Measurements from ENCODE around the gene IP6K3.
A peak's percentile ranks its signal among the peaks of the same experiment; 100 is the strongest.

IP6K3 gene

DNA sequence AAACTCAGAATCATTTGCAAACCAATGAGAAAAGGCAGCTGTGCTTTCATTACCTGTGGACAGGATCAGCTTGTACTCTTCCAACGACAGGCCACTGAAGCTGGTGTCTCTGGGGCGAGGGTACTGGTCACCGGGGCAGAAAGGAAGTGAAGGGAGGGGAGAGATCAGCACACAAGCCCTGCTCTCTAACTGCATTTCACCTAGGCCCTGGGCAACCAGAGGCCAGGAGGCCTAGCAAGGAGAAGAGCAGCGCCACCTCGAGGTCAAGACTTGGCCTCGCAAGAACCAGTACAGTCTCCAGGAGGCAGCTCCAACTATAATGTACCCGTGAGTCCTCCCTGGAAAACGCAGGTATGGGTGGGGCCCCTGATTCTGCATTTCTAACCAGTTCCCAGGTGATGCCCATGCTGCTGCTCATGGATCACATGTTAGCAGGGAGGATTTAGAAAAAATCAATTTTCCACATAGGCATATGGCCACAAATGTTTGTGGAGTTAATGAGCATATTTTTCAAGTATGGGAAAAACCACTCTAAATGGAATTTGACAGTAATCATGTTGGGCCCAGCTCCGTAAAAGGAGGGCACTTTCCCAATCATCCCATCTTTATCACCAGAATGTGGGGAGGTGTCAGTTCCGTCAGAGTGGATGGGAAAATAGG lies 46.2 kb downstream of the IP6K3 start:
- peak; percentile 36 for DNase-seq

DNA sequence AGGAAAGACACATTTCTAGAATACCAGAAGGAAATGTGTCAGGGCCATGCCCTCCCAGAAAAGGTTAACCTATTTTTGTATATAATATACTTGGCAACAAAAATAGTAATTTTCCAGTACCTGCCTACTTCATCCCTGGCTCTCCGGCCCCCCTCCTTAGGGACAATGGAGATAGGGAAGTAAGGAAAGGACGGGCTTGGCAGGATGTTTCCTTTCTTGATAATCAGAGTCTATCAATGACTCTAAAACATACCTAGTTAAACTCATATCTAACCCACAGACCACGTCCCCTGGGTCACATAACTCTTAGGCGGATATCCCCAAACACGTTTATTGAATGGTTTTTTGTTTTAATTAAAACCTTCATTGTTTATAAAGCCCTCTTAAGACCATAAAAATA lies 47.0 kb downstream of the IP6K3 start:
- no peak for DNase-seq

DNA sequence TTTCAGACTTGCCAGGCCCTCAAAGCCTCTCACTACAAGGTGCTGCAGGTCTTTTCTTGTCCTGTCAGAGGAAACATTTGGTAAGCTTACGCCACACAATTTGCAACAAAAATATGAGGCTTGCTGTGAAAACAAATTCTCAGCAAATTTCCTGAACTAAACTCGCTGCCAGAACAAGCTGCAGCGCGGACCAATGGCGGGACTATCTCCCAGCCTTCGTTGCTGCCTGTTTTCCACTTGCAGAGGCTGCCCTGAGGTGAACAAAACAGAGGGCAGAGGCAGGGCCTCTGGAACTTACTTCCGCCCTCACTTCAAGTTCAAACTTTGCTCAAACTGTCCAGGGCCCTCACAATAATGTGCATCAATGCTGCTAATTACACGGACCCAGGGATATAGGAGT lies 47.6 kb downstream of the IP6K3 start:
- DNase-seq, result no peak

DNA sequence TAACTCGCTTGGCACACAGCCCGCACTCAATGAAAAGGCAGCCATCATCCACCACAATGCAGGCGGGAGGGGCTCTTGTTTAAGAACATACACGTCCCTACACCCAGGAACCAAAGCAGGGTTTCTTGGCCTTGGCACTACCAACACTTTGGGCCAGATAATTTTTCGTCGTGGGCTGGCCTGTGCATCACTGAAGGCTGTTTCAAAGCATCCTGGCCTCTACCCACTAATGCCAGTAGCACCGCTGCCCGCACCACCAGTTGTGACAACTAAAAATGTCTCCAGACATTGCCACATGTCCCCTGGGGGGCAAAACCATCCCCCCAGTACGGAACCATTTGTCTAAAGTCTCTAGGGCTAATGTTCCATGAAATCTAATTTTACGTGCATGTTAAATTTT lies 48.2 kb downstream of the IP6K3 start:
- DNase-seq, result no peak

DNA sequence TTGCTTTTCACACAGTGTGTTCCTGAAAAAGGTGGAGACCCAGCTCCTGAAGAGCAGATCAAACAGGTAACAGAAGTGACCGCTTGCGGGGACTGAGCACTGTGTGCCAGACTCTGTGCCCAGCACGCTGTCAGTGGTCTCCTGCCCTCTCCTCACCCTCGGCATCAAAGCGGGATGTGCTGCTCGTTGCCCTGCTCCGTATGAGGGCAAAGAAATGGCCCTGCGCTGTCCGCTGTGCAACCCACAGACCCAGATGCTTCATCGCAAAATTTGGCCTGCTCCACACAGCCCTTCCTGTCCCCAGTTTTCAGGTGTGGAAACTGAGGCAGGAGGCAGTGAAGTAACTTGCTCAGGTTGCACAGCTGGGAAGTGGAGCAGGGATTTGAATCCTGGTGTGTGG lies 48.9 kb downstream of the IP6K3 start:
- DNase-seq, result no peak

DNA sequence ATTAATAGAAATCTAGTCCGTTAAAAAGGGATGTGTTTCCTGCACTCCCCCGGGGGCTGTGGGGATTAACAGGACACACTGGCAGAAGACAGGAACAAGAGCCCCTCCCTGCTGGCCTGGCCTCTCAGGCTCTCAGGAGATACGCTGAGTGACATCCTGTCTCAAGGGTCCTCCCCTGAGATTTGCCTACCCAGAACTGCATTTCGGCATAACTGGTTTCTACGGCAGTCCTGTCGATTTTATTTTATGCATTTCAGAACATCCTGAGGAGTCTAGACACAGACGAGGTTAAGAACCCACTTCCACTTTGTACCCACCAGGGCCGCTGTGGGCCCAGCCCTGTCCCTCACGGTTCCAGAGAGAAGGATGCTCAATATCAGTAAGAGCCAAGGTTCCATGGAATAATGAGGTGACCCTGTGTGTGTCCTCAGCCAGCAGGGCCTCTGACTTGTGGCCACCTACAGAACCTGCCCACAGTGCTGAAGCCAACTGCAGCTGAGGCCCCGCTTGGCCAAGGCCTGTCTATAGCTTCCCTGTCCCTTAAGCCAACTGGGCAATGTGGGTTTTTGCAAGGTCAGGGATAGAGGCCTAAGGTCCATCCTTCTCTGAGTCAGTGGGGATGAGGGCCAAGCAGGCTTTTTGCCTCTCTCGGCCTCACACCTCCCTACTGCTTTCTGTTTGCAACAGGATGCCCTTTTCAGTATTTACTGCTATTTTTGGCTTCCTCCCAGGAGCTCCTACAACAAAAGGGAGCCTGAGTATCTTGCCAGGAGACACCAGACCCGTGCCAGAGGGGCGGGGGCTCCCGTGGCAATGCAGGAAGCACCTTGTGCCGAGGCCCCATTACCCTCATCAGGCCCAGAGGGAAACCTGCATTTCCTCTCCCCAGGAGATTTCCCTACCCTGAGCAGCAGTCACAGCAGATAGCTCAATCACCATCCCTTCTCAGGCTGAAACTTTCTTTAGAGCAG lies 49.9 kb downstream of the IP6K3 start:
- DNase-seq, result peak; percentile 61

DNA sequence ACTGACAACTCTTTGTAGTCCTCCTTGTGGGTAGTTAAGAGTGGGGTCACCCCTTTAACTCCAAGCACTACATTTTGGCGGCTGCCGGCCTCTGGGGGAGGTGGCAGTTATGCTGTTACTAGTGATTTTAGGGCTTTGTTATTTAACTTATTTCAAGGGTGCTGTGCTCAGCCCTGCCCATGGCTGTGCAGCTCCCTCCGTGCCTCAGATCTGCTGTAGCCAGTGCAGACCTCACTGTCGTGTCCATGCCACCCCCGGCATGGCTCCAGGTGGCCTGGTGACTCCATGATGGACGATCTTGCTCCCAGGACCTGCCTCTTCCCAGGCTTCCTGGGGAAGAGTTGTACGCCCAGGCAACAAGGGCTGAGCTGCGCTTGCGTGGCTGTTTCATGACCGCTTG lies 50.6 kb downstream of the IP6K3 start:
- DNase-seq, result no peak

DNA sequence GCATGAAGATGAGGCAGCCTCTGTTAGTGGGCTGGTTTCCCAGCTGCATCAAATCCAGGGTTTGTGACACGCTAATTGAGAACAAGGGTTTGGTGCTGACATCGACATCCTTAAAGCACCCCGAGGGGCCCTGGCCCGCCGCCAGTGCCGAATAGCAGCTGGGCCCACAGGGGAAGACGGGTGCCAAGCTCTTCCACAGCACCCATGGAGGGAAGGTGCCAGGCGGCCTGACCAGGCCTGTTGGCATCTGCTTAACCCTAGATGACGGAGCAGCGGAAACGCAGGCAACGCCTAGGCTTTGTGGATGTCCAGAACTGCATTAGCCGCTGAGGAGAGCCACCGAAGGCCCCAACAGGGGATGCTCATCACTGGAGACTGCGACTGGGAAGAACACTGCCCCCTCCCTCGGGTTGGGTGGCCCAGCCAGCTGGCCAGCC lies 51.2 kb downstream of the IP6K3 start:
- no peak for DNase-seq

DNA sequence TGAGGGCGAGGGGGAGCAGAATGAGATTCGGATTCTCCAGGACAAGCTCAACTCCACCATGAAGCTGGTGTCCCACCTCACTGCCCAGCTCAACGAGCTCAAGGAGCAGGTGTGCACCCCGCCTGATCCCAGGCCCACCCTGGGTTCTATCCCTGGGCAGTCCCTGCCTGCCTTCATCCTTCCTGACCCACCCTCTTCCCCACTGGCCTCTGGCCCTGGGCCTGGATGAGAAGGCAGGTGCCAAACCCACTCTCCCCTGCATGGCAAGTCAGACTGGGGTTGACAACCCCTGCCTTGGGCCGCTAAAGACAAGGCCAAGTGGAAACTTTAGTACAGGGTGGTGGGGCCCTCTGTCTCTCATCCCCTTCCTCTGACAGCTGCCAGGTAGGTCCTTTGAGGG lies 51.7 kb downstream of the IP6K3 start:
- no peak for DNase-seq

DNA sequence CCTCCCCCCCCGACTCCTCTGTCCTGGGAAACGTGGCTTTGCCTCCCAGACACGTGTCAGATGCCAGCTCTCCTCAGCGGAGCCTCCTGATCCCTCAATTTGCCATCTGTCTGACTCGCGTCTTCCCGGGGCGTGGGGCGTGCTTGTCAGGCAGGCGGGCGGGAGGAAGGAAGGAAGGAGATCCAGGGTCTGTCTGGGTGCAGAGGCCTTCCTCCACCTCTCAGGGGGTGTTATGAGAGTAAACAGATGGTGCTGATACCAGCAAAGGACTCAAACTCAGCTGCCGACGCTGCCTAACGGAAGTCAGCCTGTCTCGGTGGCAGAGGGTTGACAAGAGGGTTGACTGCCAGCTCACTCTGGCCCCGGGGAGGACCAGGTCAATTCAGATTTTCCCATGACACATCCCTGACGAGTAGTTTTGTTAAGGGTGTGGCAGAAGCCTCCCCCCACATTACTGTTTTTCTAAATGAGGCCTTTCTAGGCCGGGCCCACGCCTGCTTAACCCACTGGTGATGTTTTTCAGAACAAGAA lies 52.2 kb downstream of the IP6K3 start:
- no peak for DNase-seq

DNA sequence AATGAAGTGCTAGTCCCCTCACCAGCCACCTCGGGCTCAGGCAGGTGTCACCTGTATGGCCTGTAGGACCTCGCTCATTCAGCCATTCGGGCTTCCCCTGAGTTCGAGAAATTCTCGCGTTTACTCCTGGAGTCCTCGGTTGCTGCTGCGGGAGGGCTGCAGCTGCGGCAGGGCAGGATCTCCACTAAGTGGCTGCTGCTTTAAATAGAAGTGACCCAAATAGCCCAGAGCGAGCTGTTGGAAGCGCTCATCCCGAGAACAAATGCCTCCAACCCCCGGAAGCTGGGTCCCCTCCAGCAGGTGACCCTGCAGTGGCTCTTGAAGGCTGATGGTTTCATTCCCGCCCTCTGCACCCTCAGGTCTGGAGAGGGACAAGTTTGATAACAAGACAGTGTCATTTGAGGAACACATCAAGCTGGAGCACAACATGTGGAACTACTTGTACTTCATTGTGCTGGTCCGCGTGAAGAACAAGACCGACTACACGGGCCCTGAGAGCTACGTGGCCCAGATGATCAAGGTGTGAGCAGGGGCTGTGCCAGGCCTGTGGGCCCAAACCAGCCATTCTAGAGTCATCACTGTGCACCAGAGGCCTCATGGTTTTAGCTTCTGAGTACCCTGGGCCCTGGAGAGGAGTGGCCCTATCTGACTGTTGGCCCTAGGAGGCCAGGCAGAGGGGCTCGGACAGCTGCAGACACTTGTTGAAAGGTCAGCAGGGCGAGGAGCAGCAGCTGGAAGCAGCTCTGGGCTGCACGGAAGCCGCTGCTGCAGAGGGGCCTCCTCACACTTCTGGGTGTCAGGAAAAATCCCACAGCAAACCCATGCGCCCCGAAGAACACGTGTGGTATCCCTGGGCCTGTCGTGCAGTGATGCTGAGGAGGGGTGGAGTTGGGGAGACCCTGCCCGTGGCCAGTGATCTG lies 53.3 kb downstream of the IP6K3 start:
- DNase-seq, result no peak

DNA sequence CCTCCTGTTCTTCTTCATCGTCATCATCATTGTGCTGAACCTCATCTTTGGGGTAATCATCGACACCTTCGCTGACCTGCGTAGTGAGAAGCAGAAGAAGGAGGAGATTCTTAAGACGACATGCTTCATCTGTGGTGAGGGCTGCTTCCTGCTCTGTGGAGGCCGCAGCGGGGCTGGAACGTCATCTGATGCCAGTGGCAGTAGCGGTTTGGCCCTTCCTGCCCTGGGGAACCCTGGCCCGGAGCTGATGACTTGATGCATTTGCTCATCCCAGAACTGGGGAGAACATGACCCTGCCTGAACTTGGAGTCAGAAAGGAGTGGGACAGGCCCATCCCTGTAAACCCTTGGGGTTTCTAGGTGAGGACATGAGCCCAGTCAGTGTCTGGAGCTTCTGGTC lies 53.9 kb downstream of the IP6K3 start:
- DNase-seq, result no peak

DNA sequence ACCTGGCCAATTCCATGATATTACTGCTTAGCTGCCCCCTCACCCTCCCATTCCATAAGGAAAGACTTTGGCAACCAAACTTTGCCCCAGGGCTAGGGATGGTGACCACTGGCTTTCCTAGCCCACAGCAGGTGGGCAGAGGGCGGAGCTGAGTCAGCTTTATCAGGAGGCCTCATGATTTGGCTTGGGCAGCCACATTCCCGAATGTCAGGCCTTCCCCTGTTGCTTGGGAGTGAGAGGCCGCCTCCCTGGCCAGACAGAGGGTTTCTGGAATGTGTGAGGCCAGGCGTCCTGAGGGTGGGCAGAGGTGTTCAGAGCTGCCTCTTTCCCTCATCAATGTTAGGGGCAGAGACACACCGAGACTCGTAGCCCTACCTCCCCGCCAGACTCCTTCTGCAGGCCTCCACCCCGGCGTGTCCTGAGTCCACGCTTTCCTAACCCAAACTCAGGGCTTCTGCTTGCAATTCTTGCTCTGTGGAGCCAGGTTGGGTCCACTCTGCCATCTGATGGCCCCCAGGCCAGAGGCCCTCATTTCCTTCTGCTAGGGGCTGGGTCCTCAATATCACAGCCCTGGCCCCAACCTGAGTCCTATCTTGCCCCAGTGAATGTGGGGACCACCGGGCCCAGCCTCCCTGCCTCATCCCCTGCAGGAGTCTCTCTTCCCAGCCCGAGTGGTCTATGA lies 54.5 kb downstream of the IP6K3 start:
- no peak for DNase-seq

DNA sequence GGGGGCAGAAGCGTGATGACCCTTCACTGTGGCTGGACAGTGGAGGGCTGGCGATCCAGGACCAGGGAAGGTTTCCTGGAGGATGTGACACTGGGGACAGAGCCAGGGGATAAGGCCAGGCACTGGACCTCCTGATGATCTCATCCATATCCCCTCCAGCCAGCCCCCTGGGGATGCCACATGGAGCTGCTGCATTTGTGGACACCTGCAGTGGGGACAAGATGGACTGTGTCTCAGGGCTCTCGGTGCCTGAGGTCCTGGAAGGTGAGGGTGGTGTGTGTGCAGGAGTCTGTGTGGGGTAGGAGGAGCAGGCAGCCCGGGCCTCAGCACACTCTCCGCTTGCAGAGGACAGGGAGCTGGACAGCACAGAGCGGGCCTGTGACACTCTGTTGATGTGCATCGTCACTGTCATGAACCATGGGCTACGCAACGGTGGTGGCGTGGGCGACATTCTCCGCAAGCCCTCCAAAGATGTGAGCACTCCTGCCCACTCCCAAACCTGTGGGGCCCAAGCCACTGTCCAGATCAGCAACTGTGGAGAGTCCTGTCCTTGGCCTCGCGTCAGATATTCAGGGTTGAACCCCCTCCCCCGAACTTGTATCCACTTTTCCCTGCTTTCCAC lies 55.1 kb downstream of the IP6K3 start:
- DNase-seq, result no peak

DNA sequence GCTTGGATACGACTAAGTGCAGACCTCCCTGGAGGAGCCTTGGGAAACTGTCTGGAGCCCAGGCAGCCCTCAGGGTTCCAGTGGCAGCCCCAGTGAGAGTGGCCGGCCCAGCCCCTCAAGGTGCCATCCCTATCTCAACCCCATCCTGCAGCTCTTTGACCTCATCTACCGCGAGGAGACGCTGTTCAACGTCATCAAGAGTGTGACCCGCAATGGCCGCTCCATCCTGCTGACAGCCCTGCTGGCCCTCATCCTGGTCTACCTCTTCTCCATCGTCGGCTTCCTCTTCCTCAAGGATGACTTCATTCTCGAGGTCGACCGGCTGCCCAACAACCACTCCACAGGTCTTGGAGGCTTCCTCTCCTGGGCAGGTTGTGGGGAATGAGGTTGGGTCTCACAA lies 55.9 kb downstream of the IP6K3 start:
- DNase-seq, result no peak

DNA sequence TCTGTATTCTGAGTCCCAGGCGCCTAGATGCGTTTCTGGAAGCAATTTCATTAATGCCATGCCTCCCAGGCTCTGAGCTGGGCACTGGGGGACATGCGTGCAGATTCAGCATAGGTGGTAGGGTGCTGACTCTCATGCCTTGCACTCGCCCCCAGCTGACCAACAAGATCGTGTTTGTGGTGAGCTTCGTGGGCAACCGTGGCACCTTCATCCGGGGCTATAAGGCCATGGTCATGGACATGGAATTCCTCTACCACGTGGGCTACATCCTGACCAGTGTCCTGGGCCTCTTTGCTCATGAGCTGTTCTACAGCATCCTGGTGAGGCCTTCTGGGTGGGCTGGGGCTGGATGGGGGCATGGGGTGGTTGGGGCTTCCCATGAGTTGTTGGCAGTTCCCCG lies 56.8 kb downstream of the IP6K3 start:
- DNase-seq, result no peak

DNA sequence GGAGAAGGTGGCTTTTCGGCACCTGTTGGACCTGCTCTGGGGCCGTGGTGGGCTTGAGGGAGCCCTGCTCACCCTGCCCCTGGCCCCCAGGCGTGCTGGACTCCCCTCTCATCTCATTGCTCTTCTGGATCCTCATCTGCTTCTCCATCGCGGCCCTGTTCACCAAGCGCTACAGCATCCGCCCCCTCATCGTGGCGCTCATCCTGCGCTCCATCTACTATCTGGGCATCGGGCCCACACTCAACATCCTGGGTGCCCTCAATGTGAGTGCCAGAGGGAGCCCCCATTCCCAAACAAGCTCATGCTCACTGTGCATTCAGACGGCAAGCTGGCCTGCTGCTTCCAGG lies 57.6 kb downstream of the IP6K3 start:
- DNase-seq, result no peak

DNA sequence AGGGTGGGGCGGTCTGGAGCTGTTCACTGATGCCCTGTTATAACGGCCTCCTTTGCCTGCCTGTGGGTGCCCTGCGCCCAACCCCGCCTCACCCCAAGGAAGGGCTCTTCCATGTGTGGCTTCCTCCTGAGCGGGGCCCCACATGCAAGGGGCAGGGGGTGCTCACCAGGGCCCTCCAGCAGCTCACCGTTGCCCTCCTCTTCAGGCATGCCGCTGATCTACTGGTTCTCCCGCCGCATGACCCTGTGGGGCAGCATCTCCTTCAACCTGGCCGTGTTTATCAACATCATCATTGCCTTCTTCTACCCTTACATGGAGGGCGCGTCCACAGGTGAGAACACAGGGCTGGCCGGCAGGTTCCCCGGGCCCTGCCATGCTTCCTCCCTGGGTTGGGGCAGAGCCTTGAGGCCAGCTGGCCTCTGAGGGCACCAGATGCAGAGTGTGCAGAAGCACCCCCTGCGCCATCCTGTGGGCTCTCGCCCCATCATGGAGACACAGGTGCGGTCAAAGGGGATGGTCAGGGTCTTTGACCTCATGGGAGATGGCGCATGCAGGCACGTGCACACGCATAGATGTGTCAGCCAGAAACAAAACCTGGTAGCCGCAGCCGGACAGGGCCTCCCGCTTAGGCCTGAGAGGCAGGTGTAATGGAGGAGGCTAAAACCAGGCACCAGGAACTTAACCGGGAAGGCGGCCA lies 58.1 kb downstream of the IP6K3 start:
- no peak for DNase-seq

DNA sequence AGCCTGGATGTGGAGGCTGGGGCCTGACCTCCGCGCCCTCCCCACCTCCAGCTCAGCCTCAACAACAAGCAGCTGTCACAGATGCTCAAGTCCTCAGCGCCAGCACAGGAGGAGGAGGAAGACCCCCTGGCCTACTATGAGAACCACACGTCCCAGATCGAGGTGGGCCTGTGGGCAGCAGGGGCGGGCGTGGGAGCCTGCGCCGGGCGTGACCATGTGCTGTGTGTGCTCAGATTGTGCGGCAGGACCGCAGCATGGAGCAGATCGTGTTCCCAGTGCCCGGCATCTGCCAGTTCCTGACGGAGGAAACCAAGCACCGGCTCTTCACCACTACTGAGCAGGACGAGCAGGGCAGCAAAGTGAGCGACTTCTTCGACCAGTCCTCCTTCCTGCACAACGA lies 58.7 kb downstream of the IP6K3 start:
- no peak for DNase-seq

DNA sequence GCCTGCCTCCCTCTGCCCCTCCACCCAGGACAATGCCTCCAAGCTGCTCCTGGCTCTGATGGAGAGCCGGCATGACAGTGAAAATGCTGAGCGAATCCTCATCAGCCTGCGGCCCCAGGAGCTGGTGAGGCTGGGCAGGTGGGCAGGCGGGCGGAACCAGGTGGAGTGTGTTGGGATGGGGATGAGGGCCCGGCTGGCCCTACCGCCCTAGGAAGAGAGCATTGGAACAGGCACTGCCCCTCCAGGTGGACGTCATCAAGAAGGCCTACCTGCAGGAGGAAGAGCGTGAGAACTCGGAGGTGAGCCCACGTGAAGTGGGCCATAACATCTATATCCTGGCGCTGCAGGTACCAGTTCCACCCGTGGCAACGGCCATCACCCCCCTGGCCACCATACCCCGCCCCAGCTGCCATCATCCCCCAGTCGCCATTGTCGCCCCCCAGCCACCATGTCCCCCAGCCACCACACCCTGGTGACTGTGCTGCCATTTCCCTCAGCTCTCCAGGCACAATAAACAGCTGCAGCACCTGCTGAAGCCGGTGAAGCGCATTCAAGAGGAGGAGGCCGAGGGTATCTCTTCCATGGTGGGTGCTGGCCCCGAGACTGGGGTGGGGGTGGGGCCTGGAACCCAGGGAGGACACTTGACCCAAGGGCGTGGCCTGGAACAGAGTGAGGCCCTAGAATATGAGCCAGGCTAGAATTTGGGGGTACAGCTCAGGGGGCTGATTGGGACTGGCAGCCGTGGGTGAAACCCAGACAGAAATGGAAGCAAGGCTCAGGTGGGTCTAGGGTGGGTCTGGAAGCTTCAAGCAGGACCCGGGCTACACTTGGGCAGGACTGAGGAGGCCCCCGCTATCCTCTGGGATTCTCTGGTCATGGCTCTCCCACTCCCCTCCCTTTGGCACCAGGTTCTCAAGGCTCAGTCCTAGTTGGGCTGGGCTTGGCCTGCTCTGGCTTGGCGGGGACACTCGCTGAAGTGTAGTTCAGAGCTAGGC lies 59.4 kb downstream of the IP6K3 start:
- DNase-seq, result no peak
